H54 (cell line): ENCODE data around the gene CCNC.

Experiments used
- DNase-seq: peaks from one replicate; pipeline ENCODE4 v3.0.0; 2011; ENCODE audit warnings: low spot score, mixed read lengths; ENCODE audit not compliant: insufficient read length
- FAIRE-seq: peaks from 3 replicates; lab custom pipeline; 2011; peaks lifted over from hg19 to GRCh38; lab: Jason Lieb, UNC
- POLR2A ChIP-seq: IDR thresholded peaks from 2 replicates; pipeline ENCODE4 v1.6.1; 2011; ENCODE audit warnings: low read depth, mild to moderate bottlenecking, low read length

Gene CCNC

DNA sequence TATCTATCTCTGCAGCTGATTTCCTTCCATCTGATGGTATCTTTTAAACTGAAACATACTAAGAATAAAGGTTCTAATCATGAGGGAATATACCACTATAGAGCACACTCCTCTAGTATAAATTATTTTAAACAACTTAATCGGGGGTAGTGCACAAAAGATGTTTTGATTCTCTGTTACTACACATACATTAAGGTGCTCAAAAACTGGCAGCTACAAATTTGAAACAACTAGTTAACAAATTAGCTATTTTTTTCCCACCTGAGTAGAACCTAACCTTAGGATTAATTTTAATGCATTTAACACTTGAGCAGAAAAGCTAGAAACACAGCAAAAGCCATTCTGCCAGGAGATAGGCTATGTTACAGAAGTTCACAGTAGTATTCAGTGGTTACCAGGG, 23.0 kb downstream of the CCNC start:
- DNase-seq (no peak), FAIRE-seq (no peak)
- no peak for TF ChIP-seq POLR2A

DNA sequence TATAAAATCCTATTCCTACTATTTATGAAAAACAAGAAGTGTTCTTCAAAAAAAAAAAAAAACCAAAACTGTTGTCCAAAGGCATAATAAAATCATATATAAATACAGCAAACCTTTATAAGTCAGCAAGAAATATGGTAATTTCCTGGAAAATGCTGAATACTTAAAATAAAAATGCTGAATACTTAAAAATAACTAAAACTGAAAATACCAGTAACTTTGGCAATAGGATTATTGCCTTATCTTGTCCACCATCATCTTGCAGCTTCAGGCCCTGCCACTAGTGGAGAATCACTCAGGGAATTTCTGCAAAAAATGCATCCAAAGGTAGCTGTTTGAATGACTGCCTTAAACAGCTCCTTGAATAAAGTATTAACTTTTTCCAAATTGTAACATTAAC, 24.5 kb downstream of the CCNC start:
- DNase-seq (no peak), FAIRE-seq (no peak)
- TF ChIP-seq POLR2A = no peak

DNA sequence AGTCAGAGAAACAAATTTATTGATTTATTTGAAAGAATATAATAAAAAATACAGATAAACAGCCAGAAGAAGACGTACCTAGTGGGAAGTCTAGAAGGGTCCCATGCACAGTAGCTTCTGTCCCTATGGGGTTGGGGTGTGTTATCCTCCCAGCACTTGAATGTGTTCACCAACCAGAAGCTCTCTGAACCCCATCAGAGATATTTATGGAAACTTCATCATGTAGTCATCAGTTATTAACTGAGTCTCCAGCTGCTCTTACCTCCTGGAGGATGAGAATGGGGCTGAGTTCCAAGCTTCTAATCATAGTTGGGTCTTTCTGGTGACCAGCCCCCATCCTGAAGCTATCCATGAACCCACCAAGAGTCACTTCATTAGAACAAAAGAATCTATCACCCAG, 37.8 kb downstream of the CCNC start:
- no peak for TF ChIP-seq POLR2A
- FAIRE-seq = no peak
- DNase-seq = no peak

DNA sequence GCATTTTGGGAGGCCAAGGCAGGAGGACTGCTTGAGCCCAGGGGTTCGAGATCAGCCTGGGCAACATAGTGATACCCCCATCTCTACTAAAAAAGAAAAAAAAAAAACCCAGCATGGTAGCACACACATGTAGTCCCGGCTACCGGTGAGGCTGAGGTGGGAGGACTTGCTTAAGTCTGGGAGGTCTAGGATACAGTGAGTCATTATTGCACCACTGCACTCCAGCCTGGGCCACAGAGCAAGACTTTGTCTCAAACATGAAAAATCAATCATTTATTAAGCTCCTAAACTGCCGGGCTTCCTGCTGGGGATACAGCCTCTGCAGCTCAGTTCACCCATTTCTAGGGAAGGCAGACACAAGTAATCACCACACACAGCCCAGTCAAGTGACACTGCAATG, 45.9 kb downstream of the CCNC start:
- DNase-seq (no peak), FAIRE-seq (no peak)
- no peak for TF ChIP-seq POLR2A

- no peak for DNase-seq
- no peak for TF ChIP-seq POLR2A
- no peak for FAIRE-seq
These were observed 46.8 kb downstream of the CCNC start for GRCh38 chr6:99521633-99522151.

- peak; percentile 50 for FAIRE-seq
- peak; percentile 98 for TF ChIP-seq POLR2A
These were observed 47.4 kb downstream of the CCNC start for GRCh38 chr6:99520855-99521632.

GRCh38 chr6:99519446-99519845, 49.0 kb downstream of the CCNC start:
- DNase-seq = no peak
- no peak for FAIRE-seq
- TF ChIP-seq POLR2A = no peak

More at GRCh38 chr6:99520855-99521632, 47.4 kb downstream of the CCNC start:
- DNase-seq = peak; percentile 55

DNA sequence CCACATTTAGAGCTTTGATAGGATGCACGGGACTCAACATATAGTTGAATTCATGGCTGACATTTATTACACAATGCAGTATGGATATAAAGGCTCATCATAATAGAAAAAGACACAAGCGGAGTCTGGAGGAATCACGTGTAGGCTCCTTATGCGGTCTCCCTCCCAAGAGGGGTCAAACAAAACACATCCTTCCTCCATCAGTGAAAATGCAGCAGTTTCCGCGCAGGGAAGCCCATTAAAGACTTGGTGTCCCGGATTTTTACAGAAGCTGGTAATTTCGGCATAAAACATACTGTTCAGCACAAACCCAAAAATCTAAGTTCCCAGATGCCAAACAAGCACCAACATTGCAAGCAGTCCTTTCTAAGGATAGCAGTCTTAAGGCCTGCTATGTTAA, 54.4 kb downstream of the CCNC start:
- DNase-seq = no peak
- no peak for TF ChIP-seq POLR2A
- no peak for FAIRE-seq

GRCh38 chr6:99512033-99512432, 56.4 kb downstream of the CCNC start:
- no peak for TF ChIP-seq POLR2A
- no peak for FAIRE-seq
- DNase-seq = no peak

GRCh38 chr6:99507648-99508047, 60.8 kb downstream of the CCNC start:
- TF ChIP-seq POLR2A = no peak
- FAIRE-seq (no peak), DNase-seq (no peak)

DNA sequence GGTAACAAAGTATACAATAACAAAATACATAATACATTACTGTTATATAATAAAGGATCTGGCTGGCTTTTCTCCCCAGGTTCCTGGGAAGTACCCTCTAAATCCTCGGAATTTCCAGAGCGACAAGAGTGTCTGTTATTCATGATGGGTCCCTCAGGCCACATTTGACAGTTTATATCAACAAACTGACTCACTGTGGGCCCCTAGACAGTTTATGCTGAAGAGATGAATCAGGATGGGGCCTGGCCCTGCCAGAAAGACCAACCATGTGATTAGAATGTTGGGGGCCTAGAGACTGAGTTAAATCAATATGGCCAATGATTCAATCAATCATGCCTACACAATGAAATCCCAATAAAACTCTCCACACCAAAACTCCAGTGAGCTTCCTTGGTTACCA, 66.7 kb downstream of the CCNC start:
- DNase-seq (no peak), FAIRE-seq (no peak)
- TF ChIP-seq POLR2A = no peak

DNA sequence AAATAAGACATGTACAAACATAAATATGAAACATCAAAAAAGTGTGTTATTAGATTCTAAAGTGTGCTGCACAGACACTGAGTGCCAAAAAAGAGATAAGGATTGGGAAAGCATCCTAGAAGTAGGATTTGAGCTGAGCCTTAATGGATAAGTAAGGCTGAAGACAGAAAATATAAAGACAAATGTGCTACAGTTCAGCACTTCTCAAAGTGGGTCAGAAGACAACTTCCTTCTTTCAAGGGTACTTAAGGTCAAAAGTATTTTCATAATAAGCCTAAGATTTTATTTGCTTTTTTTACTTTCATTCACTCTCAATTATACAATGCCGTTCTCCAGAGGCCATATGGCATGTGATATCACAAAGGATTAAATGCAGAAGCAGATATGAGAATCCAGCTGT, 70.0 kb downstream of the CCNC start:
- DNase-seq (no peak), FAIRE-seq (no peak)
- no peak for TF ChIP-seq POLR2A

GRCh38 chr6:99495466-99495865, 73.0 kb downstream of the CCNC start:
- no peak for TF ChIP-seq POLR2A
- FAIRE-seq = no peak
- no peak for DNase-seq
